Endothelial cell of umbilical vein (primary cell): ENCODE data around the gene EDAR.

Experiments used
- EZH2 ChIP-seq: IDR thresholded peaks from 2 replicates; pipeline ENCODE4 v1.6.1; 2012; ENCODE audit warnings: borderline replicate concordance, low read depth, mild to moderate bottlenecking, moderate library complexity, low read length, inconsistent platforms; ENCODE audit not compliant: severe bottlenecking
- FOS ChIP-seq: IDR thresholded peaks from 2 replicates; pipeline ENCODE4 v1.6.1; 2011; ENCODE audit warnings: mild to moderate bottlenecking, low read length, moderate library complexity, borderline replicate concordance; ENCODE audit not compliant: insufficient read depth
- POLR2AphosphoS5 ChIP-seq: IDR thresholded peaks from 2 replicates; pipeline ENCODE4 v1.6.1; 2012; ENCODE audit warnings: low read depth, mild to moderate bottlenecking, control low read depth, low read length, moderate library complexity; ENCODE audit not compliant: insufficient read depth

- TF ChIP-seq EZH2 (no peak), POLR2AphosphoS5 (no peak), FOS (no peak)
These were observed 9.9 kb upstream of the EDAR start for GRCh38 chr2:108998911-108999310.
